Stimulated activated CD8-positive, alpha-beta memory T cell treated with anti-CD3 and anti-CD28 coated beads, Interleukin-12 subunit alpha, Interleukin-12 subunit beta, amount 100 ng/mL, for 1 hour (primary cell): ENCODE data around the gene MIER3.

Experiments used
- DNase-seq: peaks from one replicate; pipeline ENCODE4 v3.0.0-alpha.2; 2020; ENCODE audit warnings: low read depth

MIER3 gene

DNA sequence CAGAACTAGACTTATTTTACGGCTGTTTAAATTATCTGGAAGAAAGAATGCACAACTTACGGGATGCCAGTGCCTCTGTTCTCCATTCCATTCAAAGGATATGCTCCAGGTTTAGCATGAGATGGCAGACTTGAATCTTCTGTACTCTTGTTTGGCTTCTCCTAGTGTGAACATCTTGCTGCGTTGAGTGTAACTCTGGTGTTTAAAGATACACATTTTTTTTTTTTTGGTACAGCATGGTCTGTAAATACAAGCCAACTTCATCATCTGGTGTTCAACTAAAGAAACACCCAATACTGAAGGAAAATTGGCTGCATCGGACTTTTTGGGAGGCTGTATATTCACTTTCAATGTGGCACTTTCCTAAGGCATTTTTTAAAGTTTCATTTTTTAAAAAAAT lies 7.4 kb upstream of the MIER3 start:
- no peak for DNase-seq

DNA sequence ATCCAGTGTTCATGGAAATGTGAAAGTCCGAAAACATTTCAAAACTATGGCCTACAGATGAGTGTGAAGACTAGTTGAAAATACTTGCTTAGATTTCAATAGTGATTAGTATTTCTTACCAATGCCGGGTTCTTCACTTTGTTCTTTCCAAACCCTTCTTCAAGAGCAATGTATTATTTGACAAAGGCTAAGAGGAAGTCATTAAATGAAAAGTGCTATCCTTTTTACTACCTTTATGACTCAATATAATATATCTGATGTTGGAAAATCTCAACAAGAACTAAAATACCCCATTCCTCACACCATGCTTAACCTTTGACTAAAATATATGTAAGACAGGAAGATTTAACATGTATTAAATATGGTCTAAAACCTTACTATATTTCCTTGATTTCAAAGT lies 6.7 kb upstream of the MIER3 start:
- no peak for DNase-seq

DNA sequence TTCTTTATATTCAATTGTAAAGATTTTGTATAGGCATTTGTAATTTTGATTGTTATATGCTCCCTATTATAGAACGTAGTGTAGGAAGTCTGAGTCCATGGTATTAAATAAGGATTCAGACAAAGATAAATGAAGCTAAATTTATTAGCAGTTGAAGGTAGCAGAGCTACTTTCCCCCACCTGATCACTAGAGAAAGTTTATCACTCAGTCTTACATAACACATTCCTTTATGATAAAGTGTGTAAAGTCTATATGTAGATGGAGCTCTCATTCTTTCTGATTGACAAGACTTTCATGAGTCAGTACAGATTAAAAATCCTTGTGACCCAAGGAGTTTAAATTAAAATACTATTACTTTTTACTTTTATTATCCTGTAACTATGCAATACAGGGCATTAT lies 2.3 kb upstream of the MIER3 start:
- no peak for DNase-seq

DNA sequence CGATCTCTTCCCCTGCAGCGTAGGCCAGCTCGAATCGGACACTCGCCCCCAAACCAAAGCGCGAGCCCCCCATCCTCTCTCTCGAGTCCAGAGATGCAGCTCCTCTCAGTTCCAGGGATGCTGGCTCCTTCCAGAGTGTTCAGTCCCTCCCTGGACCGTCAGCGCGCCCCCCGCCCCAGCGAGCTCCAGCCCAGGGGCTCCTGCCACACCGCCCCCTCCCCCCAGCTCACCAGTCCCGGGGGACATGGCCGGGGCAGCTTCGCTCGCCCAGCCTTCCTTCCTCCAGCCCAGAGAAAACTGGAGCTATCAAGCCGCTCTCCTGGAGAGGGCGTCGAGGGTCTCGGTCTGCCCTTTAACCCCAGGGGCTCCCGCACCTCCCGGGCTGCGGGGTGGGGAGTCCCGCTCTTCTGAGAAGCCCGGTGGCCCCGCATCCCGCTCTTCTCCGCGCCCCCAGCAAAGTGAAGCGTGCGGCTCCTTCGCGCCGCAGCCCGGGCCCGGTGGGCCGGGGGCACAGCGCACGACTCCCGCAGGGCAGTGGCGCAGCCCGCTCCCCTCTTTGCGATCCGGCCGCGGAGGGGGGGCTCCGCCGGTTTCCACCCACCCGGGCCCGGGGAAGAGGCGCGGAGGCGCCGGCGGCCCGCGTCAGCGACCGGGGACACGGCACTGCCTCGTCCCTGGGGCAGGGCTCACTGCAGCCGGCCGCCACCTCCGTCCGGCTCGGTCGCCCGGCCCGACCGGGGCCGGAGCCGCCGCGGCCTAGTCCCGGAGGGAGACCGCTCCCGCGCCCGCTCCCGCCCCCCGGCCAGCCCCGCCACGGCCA lies 587 bp downstream of the MIER3 start:
- no peak for DNase-seq

DNA sequence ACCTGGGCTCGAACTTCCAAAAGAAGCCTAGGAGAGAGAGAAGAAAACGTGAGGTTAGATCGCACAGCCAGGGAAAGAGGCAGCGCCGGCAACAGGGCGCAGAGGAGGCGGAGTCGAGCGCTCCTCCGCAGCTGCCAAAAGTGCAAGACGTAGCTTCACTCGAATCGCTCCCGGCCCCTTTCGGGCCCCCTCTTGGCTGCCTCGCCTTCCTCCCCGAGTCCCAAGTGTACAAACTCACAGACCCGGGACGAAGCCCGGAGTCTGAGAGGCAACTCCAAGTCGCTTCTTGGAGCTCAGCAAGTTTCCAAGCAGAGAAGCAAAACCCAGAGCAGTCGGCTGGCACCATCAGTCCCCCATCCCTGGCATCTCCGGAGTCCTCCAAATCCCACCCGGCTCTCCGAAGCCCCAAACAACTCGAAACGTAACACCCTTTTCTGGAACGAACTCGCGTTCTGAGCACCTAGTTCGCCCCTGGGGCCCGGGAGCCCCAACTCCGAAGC lies 1.2 kb downstream of the MIER3 start:
- DNase-seq: peak; percentile 27

DNA sequence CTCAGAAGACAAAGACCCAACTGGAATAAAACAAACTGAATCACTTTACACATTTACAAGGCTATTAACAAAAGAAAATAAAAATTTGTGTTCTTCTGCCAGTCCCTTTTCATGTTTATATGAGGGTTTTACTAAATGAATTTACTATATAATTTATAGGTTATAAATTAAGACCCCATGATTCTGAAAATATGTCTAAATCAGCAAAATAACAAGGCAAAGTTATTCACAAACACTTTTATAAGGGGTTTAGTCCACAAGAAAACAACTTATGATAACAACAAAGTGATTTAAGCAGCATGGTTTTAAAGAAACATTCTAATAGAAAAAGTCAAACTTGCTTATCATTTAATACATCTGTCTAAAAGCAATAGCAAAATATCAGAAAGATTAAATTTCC lies 4.9 kb downstream of the MIER3 start:
- DNase-seq: no peak

DNA sequence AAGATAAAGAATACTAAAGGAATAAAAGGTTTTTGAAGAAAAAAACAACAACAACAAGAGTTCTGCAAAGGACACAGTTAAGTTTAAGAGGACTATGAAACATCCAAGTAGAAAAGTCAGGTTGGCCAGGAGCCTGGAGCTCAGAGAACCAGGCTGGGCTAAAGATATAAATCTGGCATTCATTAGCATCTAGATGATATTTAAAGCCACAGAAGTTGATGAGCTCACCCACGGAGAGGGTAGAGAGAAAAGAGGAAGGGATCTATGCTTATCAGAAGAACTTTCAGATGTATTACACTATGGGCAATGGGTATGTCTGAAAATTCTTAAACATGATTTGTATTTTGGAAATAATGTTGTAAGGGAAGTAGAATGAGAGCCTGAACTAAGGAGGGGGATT lies 9.9 kb downstream of the MIER3 start:
- DNase-seq: no peak

DNA sequence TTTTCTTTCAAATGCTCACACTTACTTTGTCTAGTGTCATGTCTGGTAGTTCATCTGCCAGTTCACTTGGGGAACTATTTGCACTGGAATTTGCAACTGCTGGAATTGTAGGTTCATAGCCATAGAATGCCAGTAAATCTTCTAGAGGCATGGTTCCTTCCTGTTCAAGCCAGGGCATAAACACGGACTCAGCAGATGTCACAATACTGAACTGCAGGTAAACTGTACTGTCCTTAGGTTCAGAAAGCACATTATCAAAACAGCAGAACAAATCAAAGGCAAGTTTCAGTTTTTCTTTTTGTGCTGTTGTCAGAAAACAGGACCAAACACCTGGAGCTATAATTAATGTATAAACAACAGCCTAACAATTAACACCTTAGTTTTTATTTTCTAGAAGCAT lies 13.1 kb downstream of the MIER3 start:
- DNase-seq: no peak

DNA sequence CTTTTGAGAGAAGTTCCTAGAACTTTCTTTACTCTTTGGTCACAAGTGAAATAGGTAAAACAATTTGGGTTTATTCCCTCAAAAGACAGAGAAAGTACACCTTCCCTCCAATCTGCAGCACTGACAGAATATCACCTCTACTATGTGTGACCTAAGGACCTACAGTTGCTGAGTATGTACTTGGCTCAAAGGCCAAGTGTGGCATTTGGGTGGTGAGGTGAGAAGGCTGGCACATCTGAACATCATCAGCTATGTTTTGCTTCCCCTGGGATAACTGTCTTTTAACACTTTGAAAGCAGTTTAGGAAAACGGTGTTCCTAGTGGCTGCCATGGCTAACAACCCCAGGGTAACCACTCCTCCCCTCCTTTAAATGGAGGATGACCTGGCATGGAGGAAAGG lies 17.6 kb downstream of the MIER3 start:
- DNase-seq: no peak

DNA sequence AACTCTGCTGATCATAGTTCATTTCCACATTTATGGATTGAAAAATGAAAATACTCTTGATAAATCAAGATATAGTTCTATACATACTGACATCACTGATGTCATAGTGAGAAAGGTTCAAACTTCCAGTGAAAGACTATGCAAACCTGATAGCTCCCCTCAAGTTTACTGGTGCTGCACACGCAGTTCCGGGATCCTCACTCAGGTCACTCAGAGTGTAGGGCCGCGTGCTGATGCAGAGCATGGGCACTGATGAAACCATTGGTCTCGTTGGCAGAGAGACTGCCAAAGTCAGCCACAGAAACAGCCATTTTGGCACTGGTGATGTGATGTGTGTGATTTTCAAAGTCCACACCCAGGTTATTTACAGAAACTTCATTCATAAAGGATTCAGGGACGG lies 29.0 kb downstream of the MIER3 start:
- no peak for DNase-seq

DNA sequence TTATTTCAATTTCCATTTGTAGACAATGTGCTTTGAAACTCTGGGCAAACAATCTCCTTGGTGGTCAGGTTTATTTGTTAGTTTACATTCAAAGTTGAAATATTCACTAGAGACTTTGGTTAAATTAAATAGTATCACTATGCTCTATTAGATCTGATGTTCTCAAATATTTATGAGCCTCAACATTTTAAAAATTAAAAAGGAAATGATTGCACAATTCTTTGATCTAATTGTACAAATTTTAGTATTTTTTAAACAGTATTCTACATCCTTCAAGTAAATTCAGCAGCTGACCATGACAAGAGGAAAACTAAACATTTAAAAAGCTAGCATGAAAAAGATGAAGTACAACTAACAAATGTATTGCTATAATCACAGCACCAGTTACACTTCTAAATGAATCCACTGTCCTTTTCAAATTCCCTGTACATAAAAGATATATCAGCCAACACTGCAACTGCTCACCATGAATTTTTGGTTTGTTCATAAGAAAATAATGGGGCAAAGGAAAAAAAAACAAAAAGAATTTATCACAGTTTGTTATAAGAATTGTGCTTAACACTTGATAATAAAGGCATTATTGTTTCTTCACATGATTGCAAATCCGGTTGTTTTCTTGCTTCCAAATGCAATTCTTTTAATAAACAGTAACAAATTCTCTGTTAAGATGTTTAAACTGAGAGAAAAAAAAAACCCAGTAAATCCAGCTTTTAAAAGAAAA lies 31.8 kb downstream of the MIER3 start:
- no peak for DNase-seq

DNA sequence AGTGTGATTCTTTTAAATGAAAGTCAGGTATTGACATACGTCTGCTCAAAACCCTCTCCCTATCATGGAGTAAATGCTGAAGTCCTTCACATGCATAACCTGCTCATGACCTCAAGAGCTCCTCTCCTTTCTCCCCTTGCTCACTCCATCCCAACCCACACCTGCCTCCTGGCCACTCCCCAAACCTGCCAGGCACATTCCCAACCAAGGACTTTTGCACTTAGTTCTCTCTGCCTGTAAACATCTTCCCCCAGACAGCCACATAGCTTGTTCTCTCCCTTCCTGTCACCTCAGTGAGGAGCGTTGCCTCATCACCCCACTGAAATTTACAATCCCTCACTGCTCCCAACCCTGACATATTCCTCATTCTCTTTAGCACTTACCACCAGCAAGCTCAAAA lies 33.9 kb downstream of the MIER3 start:
- DNase-seq: no peak

DNA sequence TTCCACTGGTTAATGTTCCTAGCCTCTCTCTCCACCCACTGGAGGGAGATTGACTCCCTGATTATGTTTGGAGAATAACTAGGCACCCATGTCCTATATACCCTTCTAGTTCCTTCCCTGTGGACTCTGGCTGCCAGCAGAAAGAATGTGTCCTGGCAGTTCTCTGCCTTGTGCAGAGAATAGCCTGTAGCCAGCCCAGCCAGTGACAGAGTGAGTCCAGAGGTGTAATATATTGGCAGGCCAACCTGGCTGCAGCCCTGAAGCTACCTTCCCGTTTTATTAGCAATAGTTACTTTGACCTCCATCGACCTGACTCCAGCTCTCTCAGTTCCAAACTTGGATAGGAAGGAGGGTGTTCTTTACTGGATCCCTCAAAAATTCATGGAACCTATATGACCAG lies 34.4 kb downstream of the MIER3 start:
- DNase-seq: no peak

DNA sequence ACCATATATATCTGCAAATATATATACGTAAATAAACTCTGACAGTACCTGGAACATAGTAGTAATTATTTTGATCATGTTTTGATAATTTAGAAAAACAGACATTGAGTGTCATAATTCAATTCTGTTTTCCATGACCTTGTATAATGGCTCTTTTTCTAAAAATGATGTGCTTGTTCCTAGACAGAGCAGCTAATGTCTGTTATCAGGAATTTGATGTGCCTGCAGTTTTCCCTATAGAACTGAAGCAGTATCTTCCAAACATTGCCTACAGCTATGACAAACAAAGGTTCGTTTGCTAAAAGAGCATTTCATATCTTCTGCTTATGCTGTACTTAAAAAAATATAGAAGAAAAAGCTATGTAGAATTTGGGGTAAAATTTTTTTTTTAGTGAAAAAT lies 37.2 kb downstream of the MIER3 start:
- DNase-seq: no peak

DNA sequence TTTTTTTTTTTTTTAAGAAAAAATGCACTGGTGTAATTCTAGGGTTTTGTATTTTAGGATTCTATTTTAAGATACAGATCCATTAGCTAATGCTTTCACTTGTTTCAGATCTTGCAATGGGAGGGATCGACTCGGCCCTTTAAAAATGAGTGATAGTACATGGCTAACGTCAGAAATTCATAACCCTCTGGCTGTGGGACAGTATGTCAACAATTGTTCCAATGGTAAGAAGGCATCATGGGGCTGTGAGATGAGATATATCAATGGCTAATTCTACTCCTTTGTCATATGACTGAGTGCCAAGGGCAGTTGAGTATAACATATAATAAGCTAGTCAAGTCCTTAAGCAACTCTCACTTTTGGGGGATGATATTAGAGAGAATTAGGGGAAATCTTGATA lies 38.2 kb downstream of the MIER3 start:
- DNase-seq: no peak

DNA sequence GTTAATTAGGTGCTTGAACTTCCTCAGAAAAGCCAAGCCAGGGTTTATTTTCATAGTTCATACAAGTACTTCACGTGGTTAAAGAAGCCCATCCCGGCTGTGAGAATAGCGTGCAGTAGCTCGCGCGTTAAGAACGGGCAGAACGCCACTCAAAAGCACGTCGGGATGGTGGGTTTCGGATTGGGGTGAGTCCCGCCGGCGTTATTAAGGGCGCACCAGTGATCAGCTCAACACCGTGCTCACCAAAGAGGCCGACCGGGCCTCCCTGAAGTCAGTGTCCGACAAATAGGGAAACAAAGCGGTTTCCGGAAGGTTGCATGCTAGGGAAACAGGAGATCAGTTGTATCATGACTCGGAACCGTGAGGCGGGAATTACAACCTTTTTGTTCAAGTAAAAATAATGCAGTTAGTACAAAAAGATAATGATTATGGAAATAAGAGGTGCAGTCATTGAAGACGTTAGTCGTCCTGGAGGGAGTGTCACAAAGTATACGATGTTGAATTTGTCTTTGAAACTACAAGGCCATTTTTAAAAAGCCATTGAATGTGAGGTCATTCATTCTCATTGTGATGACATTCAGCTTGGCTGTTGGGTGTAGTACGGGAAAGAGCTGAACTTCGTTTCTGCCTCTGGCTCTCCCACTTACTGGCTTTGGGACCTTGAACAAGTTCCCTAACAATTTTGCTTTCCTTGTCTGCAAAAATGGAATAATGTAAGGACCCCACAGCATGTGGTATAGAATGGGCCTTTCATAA lies 41.5 kb downstream of the MIER3 start:
- peak; percentile 12 for DNase-seq

DNA sequence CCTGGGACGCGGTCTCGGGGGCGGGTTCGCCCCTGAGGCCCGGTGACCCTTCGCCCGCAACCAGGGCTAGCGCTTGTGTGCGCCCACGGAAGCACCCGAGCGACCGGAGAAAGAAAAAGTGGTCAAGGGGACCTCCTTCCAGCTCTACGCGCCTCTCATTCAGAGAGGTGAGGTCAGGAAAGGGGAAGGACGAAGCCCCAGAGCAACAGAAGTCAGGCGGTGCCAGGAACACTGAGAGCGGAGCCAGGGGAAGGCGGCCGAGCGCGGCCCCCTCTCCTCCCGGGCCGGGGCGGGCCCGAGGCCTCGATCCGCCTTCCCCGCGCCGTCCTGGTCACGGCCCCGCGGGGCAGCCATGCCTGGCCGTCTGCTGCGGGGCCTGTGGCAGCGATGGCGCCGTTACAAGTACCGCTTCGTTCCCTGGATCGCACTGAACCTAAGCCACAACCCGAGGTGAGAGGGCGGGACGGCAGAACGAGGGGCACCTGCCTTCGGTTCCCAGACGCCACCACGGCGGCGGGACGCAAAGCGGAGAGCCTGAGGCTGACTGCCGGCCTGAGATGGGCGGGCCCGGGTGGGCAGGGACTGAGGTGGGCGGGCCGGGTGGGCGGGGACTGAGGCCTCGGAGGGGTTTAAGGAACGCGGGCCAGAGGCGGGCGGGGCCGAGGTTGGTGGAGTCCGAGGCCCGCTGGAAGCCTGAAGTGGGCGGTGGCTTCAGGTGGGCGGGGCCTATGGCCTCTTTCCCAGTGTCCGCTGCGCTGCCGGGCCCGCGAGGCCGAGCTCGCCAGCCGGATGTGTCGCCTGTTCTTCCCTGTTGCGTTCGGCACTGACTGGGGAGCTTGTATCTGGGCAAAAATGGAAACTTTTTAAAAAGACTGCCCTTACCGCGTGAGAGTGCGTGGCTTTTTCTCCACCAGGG lies 42.4 kb downstream of the MIER3 start, which contains the start of gene SETD9:
Gene SETD9, plus strand, starts transcription at position 303 of the 916 bp plus-strand sequence. Its CDS starts 50 bp downstream, at position 353.
- DNase-seq: peak; percentile 74

DNA sequence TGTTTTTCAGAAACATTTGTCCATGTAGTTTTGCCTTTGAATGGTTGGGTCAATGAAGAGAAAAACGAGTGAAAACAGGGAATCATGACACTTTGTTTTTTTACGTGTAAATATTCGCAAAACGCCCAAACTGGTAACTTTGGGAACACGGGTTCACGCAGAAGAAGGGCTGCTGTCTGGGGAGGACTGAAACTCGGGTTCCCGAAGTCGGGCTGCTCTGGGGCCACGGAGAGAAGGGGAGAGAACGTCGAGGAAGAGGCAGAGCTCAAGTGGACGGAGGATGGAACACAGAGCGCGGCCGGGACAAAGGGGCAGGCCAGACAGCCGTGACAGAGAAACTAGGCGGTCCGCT lies 43.0 kb downstream of the MIER3 start:
- DNase-seq: peak; percentile 6

DNA sequence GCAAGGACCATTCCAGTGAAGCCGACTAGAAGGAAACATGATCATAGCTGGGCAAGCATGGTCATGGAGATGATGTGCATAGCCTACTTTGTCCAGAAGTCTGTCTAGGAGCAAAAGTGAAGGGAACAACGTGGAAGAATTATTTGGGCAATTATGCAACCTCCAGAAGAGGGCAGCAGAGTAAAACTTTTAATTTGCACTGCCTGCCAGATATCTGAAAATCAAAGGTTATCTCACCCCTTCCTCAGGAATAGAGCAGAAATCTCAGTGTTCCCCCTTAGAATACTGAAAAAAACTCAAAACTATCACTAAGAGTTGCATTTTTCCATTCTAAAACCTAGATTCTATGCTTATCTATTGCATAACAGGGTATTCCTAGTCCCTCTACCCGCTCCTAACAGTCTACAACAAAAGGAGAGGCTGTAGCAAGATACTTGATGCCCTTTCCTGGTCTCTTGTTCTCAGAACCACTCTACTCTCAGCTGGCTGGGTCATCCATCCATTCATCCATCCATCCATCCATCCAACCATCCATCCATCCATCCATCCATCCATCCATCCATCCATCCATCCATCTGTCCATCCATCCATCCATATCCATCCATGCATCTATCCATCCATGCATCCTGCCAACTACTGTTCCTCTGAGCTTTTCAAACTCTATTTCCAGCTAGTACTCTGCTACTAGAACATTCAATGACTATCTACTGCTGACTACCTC lies 50.9 kb downstream of the MIER3 start:
- peak; percentile 15 for DNase-seq

DNA sequence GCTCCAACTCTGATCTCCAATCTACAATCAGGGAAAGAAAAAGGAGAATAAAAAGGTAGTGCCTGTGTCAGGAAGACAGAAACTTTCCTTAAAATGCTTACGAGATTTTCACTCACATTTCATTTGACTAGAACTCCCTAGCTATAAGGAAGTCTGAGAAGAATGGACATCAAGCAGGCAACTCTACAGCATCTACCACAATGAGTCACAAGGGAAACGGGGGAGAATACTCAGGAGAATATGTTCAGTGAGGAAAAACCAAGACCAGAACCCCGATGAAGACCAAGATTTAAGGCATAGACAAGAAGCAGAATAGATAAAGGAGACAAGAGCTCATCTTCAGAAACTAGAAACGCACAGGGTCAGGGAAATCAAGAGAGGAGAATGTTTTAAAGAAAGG lies 51.5 kb downstream of the MIER3 start:
- DNase-seq: no peak

DNA sequence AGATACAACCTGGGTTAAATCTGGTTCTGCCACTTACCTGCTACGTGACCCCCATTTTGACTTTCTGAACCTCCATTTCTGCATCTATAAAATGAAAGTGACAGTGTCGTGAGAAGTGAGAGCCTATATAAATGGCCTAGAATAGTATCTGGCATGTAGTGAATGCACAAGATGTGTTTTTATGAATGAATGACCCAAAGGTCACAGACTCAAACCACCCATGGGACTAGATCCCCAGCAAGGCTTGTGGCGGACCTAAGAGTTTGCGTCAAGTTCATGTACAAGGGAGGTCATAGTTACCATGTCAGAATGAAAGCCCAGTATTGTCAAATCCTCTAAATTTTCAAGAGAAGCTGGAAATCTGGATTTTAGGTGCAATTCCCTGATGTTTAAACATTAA lies 53.7 kb downstream of the MIER3 start:
- DNase-seq: no peak
